Lower leg skin (tissue), 4 donors: Measurements from ENCODE around the gene BICRAL. TPM values are rescaled to one million over a fixed set of nuclear protein-coding genes. Genes with fewer than 3 reads are reported as not detected.
A peak's percentile ranks its signal among the peaks of the same experiment; 100 is the strongest.

Experiments
- DNase-seq, 2 donors: peaks; one replicate each; pipeline ENCODE4 v3.0.0-alpha.2; 2019; ENCODE audit warnings: low spot score in 2 of 2
- H3K4me3 ChIP-seq: fragments of 200-600 bp; sonication (generic); 2 replicates; pipeline ENCODE4 v1.5.1; 2017; ENCODE audit warnings: mild to moderate bottlenecking, low read depth; ENCODE audit not compliant: poor library complexity, severe bottlenecking
- CTCF ChIP-seq, 3 donors: fragments of 450-650 bp; IDR thresholded peaks; one replicate each; pipeline ENCODE4 v1.5.1; 2016; ENCODE audit warnings: antibody characterized with exemption in 3 of 3, mild to moderate bottlenecking in 3 of 3, moderate library complexity in 2 of 3
- POLR2A ChIP-seq, 2 donors: fragments of 450-650 bp; IDR thresholded peaks; one replicate each; pipeline ENCODE4 v1.6.1; 2016 to 2017; ENCODE audit warnings: antibody characterized with exemption in 2 of 2, mild to moderate bottlenecking in 1 of 2, moderate library complexity in 1 of 2
- WGBS, 2 donors: methylation state at CpG; one replicate each; pipeline ENCODE4 v1.1.5; 2018; 5-methylcytosine and 5-hydroxymethylcytosine counted together
- intact Hi-C: fragments of 100-400 bp; cut with DNase I; formaldehyde crosslinking; loops from one replicate; pipeline ENCODE4 v1.15.0; 2023; ENCODE audit warnings: low total_unique reads
- total RNA-seq, 4 donors: library from RNA; depleted of rRNA; stranded (reverse); fragments of >200 nt; gene quantifications; one replicate each; pipeline ENCODE4 v1.1.0, GENCODE V29; 2016

The BICRAL gene
- total RNA-seq, 4 donors from 2014 or later = 19.4 to 23.4 (median 20.5) TPM

DNA sequence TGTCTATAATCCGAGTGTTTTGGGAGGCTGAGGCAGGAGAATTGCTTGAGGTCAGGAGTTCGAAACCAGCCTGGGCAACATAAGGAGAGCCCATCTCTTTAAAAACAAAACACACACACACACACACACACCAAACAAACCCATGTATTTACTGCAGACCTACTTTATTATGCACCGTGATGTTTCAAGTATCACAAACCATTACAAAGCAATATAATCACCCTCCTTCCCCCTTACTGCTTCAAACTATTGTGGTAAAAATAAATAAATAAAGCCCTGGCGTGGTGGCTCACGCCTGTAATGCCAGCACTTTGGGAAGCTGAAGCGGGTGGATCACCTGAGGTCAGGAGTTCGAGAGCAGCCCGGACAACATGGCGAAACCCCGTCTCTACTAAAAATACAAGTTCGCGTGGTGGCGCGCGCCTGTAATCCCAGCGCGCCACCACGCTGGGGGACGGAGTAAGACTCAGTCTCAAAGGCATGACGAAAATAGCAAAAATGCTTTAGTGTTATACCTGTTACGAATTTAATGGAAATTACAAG, 37.4 kb upstream of the BICRAL start:
- no peak for DNase-seq
- H3K4me3 ChIP-seq = no peak overlapping the region
- 61 to 64% methylated on average over 21 of the region's 21 CpGs for WGBS, 2 donors
- intact Hi-C loops = no loop called here
- TF ChIP-seq POLR2A (IDR thresholded peaks at IDR 0.05) = no peak
- no peak for TF ChIP-seq CTCF (IDR thresholded peaks at IDR 0.05)

DNA sequence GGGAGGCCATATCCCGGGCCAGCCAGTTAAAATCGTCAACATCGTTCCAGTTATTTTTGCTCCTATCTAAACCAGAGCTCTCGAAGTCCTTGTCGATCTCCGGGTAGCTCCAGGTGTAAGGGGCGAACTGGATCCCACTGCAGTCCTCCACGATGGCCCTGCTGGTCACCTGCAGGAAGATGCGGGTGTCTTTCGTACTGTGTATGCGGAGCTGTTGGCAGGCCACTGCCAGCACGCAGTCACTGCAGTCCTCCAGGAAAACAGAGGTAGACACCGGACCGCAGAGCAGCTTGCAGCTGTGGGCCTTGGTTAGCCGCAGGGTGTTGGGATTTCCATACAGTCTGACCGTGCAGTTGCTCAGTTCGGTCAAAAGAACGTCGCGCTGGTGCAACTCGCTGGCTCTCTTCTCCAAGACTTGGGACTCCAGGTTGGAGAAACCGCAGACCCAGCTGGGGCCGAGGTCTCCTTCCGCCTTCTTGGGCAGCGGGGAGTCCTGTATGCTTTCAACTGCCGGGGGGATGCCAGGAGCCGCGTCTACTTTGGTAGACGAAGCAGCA, 36.7 kb upstream of the BICRAL start:
- DNase-seq = peak in 1 of 2 donors; percentile 24
- 1 to 3% methylated on average over 22 to 24 of the region's 29 CpGs for WGBS, 2 donors
- intact Hi-C loops = no loop called here
- TF ChIP-seq CTCF (IDR thresholded peaks at IDR 0.05) (no peak), POLR2A (IDR thresholded peaks at IDR 0.05) (no peak)
- peak overlapping the region; percentile 89 for H3K4me3 ChIP-seq

DNA sequence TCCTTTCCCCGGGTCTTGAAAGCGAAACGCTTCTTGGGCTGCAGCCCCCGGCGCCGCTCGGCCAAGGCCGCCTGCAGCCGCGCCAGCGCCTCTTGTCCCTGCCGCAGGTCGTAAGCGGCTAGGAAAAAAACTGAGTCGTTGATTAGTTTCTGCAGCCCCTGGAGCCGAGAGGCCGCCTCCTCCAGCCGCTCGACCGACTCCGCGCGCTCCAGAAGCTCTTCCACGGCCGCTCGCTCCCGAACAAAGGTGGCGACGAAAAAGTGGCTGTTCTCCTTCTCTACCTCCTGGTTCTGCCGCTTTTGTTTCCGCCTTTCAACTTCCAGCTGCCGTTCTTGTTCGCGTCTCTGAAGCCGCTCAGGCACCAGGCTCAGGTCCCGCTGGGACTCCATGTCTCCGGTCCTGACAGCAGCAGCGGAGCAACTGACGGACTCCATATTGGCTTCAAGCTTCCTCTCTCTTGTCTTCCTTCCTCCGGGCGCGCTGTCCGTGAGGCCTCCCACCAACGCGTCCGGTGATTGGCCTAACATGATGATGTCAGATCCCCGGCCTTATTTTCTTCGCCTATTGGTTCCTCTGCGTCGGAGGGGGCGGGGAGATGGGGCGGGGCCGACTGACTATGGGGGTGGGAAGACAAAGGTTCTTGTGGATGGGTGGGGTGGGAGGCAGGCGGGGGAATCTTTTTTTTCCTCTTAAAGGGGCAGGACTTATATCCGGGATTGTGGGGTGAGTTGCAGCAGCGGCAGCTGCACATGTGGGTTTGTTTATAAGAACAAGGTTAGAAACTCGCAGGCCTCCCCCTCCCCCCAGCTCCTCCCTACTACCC, 36.0 kb upstream of the BICRAL start, which contains the start of gene TBCC:
TBCC (minus strand) TSS at position 464 of the 823 bp plus-strand sequence; CDS start at position 434, 30 bp downstream.
- 0% methylated on average over 55 to 57 of the region's 57 CpGs for WGBS, 2 donors
- DNase-seq = peak; percentile 97 to 99
- peak within 1 kb of the TSS; percentile 89 for H3K4me3 ChIP-seq
- no peak for TF ChIP-seq CTCF (IDR thresholded peaks at IDR 0.05)
- peak in 1 of 2 donors; percentile 83 for TF ChIP-seq POLR2A (IDR thresholded peaks at IDR 0.05)
- intact Hi-C loops = no loop called here

DNA sequence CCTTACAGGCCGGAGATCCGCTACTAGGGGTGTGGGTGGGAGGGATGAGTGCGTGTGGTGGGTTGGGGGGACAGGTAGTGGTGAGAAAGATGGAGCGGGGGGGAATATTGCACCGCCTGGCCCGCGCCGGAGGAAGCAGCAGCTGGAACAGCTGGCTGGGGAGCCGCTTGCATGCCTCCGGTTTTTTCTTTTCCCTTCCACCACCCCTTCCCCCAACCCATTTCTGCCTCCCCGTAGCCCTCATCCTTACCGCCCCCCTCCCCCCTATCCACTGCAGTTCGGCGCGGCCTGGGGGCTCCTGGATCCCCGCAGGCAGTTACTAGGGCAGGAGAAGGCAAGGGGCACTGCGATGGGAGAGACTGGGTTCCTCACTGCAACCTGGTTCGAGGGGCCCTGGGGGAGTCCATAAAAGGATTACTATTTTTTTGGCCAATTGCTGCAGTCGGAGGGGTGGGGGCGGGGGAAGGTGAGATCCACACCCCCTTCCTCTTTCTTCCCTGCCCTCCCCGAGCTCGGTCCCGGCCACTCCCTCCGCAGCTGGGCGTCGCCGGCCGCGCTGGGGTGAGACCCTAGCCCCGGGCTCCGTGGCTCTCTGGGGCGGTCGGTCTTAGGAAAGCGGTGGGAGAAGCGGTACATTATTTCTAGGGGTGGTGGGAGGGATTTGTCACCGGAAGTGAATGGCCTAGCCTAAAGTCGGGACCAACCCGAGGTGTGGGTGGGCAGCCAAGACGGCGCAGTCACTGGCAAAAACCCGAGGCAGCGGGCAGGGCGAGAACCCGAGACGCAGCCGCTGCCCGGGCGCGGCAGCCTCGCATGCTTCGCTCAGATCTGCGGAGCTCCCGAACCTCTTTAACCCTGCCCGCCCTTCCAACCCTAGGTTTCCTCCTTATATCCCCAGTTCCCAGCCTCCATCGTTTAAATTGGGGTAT, 35.1 kb upstream of the BICRAL start:
- intact Hi-C loops = no loop called here
- TF ChIP-seq POLR2A (IDR thresholded peaks at IDR 0.05) (no peak), CTCF (IDR thresholded peaks at IDR 0.05) (no peak)
- WGBS, 2 donors = 1% methylated on average over 52 to 55 of the region's 55 CpGs
- DNase-seq = peak; percentile 85 to 96
- peak overlapping the region; percentile 61 for H3K4me3 ChIP-seq

- 50% methylated on average over 8 of the region's 8 CpGs for WGBS, 2 donors
- intact Hi-C loops = no loop called here
- H3K4me3 ChIP-seq = no peak overlapping the region
- TF ChIP-seq CTCF (IDR thresholded peaks at IDR 0.05) (no peak), POLR2A (IDR thresholded peaks at IDR 0.05) (no peak)
- DNase-seq = no peak
These were observed 33.5 kb upstream of the BICRAL start for GRCh38 chr6:42748203-42748898.
